ENCODE measurements around the gene IL18.
"Not testable (repeated sequence)": the region's sequence is repeated elsewhere in the genome, so short reads cannot be mapped to it uniquely, and the experiment has no call there.

IL18 gene

GRCh38 chr11:112172362-112172994 lies 8.6 kb upstream of the IL18 start:
- no peak for DNase-seq

GRCh38 chr11:112167145-112167544 lies 3.3 kb upstream of the IL18 start, which contains the start of gene TEX12:
Gene TEX12, plus strand, starts transcription at chr11:112167372. Its CDS starts 1,897 bp downstream, at chr11:112169269.
- DNase-seq, result no peak

- no peak for DNase-seq
Observed at GRCh38 chr11:112166562-112166961, 2.7 kb upstream of the IL18 start.

GRCh38 chr11:112165049-112165448 lies 1.2 kb upstream of the IL18 start:
- DNase-seq, result no peak

GRCh38 chr11:112162761-112163546 lies 940 bp downstream of the IL18 start:
- no peak for DNase-seq

- not testable (repeated sequence) for DNase-seq
Observed at GRCh38 chr11:112162200-112162599, 1.7 kb downstream of the IL18 start.

- no peak for DNase-seq
Observed at GRCh38 chr11:112161012-112161411, 2.9 kb downstream of the IL18 start.

- DNase-seq, result no peak
Observed at GRCh38 chr11:112160091-112160848, 3.6 kb downstream of the IL18 start.

GRCh38 chr11:112159098-112160065 lies 4.5 kb downstream of the IL18 start:
- no peak for DNase-seq

- DNase-seq, result no peak
Observed at GRCh38 chr11:112156956-112157766, 6.7 kb downstream of the IL18 start.

- no peak for DNase-seq
Observed at GRCh38 chr11:112156153-112156955, 7.5 kb downstream of the IL18 start.

- peak in 6 of 51 donors; percentile 4 to 78 (median 14) for DNase-seq
Observed at GRCh38 chr11:112150517-112150916, 13.4 kb downstream of the IL18 start.

GRCh38 chr11:112143597-112143996 lies 20.3 kb downstream of the IL18 start:
- no peak for DNase-seq

- DNase-seq, result no peak
Observed at GRCh38 chr11:112134473-112134872, 29.4 kb downstream of the IL18 start.

GRCh38 chr11:112132737-112133136 lies 31.2 kb downstream of the IL18 start:
- DNase-seq, result no peak

GRCh38 chr11:112129656-112130055 lies 34.2 kb downstream of the IL18 start:
- DNase-seq, result peak in 11 of 51 donors; percentile 3 to 28 (median 8)

- DNase-seq, result peak in 20 of 51 donors; percentile 2 to 48 (median 17)
Observed at GRCh38 chr11:112128483-112129121, 35.3 kb downstream of the IL18 start.

GRCh38 chr11:112127056-112127455 lies 36.8 kb downstream of the IL18 start:
- DNase-seq, result no peak

- no peak for DNase-seq
Observed at GRCh38 chr11:112123129-112123528, 40.8 kb downstream of the IL18 start.
